ENCODE data around the gene ASXL1.
A peak's percentile ranks its signal among the peaks of the same experiment; 100 is the strongest.
"Not testable (repeated sequence)": the region's sequence is repeated elsewhere in the genome, so short reads cannot be mapped to it uniquely, and the experiment has no call there.

Gene ASXL1

GRCh38 chr20:32354592-32355416 lies 3.3 kb upstream of the ASXL1 start:
- peaks cover 9% of the 10 kb centered on the region for H3K9me3 ChIP-seq (ENCODE audit: control insufficient read depth, low read length)
- no peak overlapping the region for H3K4me3 ChIP-seq (ENCODE audit: extremely low read depth, insufficient read depth, low read length, poor library complexity, severe bottlenecking)
- H3K4me1 ChIP-seq (ENCODE audit: control insufficient read depth, insufficient read depth, low read length, poor library complexity, severe bottlenecking), result peaks cover 22% of the 10 kb centered on the region
- peak overlapping the region; percentile 45 for H3K27ac ChIP-seq (ENCODE audit: low read depth, low read length, severe bottlenecking)
- 92 to 100% methylated on average over 1 of the region's 2 CpGs for WGBS, 2 experiments (ENCODE audit: insufficient coverage in 2 of 2)
- no peaks in the 10 kb centered on the region for H3K36me3 ChIP-seq (ENCODE audit: control insufficient read depth, insufficient read depth, low read length)

GRCh38 chr20:32355417-32355841 lies 2.7 kb upstream of the ASXL1 start:
- H3K4me1 ChIP-seq (ENCODE audit: control insufficient read depth, insufficient read depth, low read length, poor library complexity, severe bottlenecking), result peaks cover 25% of the 10 kb centered on the region
- no peak overlapping the region for H3K4me3 ChIP-seq (ENCODE audit: extremely low read depth, insufficient read depth, low read length, poor library complexity, severe bottlenecking)
- peak overlapping the region; percentile 45 for H3K27ac ChIP-seq (ENCODE audit: low read depth, low read length, severe bottlenecking)
- peaks cover 4% of the 10 kb centered on the region for H3K36me3 ChIP-seq (ENCODE audit: control insufficient read depth, insufficient read depth, low read length)
- 85 to 89% methylated on average over 3 of the region's 6 CpGs for WGBS, 2 experiments (ENCODE audit: insufficient coverage in 2 of 2)
- H3K9me3 ChIP-seq (ENCODE audit: control insufficient read depth, low read length), result peaks cover 9% of the 10 kb centered on the region

- not testable (repeated sequence) for H3K27ac ChIP-seq (ENCODE audit: low read depth, low read length, severe bottlenecking); H3K4me3 ChIP-seq (ENCODE audit: extremely low read depth, insufficient read depth, low read length, poor library complexity, severe bottlenecking); H3K9me3 ChIP-seq (ENCODE audit: control insufficient read depth, low read length)
- Histone ChIP-seq H3K36me3 (ENCODE audit: control insufficient read depth, insufficient read depth, low read length) (peaks cover 11% of the 10 kb centered on the region), H3K4me1 (ENCODE audit: control insufficient read depth, insufficient read depth, low read length, poor library complexity, severe bottlenecking) (peaks cover 25% of the 10 kb centered on the region)
- WGBS, 2 experiments (ENCODE audit: insufficient coverage in 2 of 2), result 86 to 93% methylated on average over 3 to 4 of the region's 7 CpGs
Observed at GRCh38 chr20:32355907-32356621, 2.1 kb upstream of the ASXL1 start.

- 93 to 96% methylated on average over 8 to 10 of the region's 13 CpGs for WGBS, 2 experiments (ENCODE audit: insufficient coverage in 2 of 2)
- Histone ChIP-seq H3K4me3 (ENCODE audit: extremely low read depth, insufficient read depth, low read length, poor library complexity, severe bottlenecking) (peak overlapping the region; percentile 83), H3K36me3 (ENCODE audit: control insufficient read depth, insufficient read depth, low read length) (peaks cover 14% of the 10 kb centered on the region), H3K27ac (ENCODE audit: low read depth, low read length, severe bottlenecking) (peak overlapping the region; percentile 92), H3K9me3 (ENCODE audit: control insufficient read depth, low read length) (peaks cover 9% of the 10 kb centered on the region), H3K4me1 (ENCODE audit: control insufficient read depth, insufficient read depth, low read length, poor library complexity, severe bottlenecking) (peaks cover 25% of the 10 kb centered on the region)
Observed at GRCh38 chr20:32356622-32357374, 1.3 kb upstream of the ASXL1 start.

- peak overlapping the region; percentile 92 for H3K27ac ChIP-seq (ENCODE audit: low read depth, low read length, severe bottlenecking)
- H3K4me1 ChIP-seq (ENCODE audit: control insufficient read depth, insufficient read depth, low read length, poor library complexity, severe bottlenecking), result peaks cover 25% of the 10 kb centered on the region
- H3K4me3 ChIP-seq (ENCODE audit: extremely low read depth, insufficient read depth, low read length, poor library complexity, severe bottlenecking), result peak overlapping the region; percentile 83
- H3K9me3 ChIP-seq (ENCODE audit: control insufficient read depth, low read length), result peaks cover 9% of the 10 kb centered on the region
- H3K36me3 ChIP-seq (ENCODE audit: control insufficient read depth, insufficient read depth, low read length), result peaks cover 14% of the 10 kb centered on the region
- 3 to 10% methylated on average over 9 to 11 of the region's 11 CpGs for WGBS, 2 experiments (ENCODE audit: insufficient coverage in 2 of 2)
Observed at GRCh38 chr20:32357375-32357868, 709 bp upstream of the ASXL1 start.

- Histone ChIP-seq H3K36me3 (ENCODE audit: control insufficient read depth, insufficient read depth, low read length) (peaks cover 14% of the 10 kb centered on the region), H3K4me3 (ENCODE audit: extremely low read depth, insufficient read depth, low read length, poor library complexity, severe bottlenecking) (peak overlapping the region; percentile 83), H3K9me3 (ENCODE audit: control insufficient read depth, low read length) (peaks cover 9% of the 10 kb centered on the region), H3K4me1 (ENCODE audit: control insufficient read depth, insufficient read depth, low read length, poor library complexity, severe bottlenecking) (peaks cover 25% of the 10 kb centered on the region), H3K27ac (ENCODE audit: low read depth, low read length, severe bottlenecking) (peak overlapping the region; percentile 99)
- 0% methylated on average over 3 of the region's 35 CpGs; no CpG with 5 or more reads in 1 of the 2 experiments for whole genome bisulfite sequencing, 2 experiments (ENCODE audit: insufficient coverage in 2 of 2)
Observed at GRCh38 chr20:32358632-32358882, 426 bp downstream of the ASXL1 start.

- peak overlapping the region; percentile 83 for H3K4me3 ChIP-seq (ENCODE audit: extremely low read depth, insufficient read depth, low read length, poor library complexity, severe bottlenecking)
- H3K27ac ChIP-seq (ENCODE audit: low read depth, low read length, severe bottlenecking), result peak overlapping the region; percentile 99
- WGBS, 2 experiments (ENCODE audit: insufficient coverage in 2 of 2), result 1% methylated on average over 25 to 35 of the region's 46 CpGs
- peaks cover 9% of the 10 kb centered on the region for H3K9me3 ChIP-seq (ENCODE audit: control insufficient read depth, low read length)
- H3K4me1 ChIP-seq (ENCODE audit: control insufficient read depth, insufficient read depth, low read length, poor library complexity, severe bottlenecking), result peaks cover 25% of the 10 kb centered on the region
- peaks cover 14% of the 10 kb centered on the region for H3K36me3 ChIP-seq (ENCODE audit: control insufficient read depth, insufficient read depth, low read length)
Observed at GRCh38 chr20:32358883-32359632, 927 bp downstream of the ASXL1 start.

GRCh38 chr20:32359633-32360332 lies 1.7 kb downstream of the ASXL1 start:
- peak overlapping the region; percentile 83 for H3K4me3 ChIP-seq (ENCODE audit: extremely low read depth, insufficient read depth, low read length, poor library complexity, severe bottlenecking)
- peaks cover 14% of the 10 kb centered on the region for H3K36me3 ChIP-seq (ENCODE audit: control insufficient read depth, insufficient read depth, low read length)
- H3K9me3 ChIP-seq (ENCODE audit: control insufficient read depth, low read length), result peaks cover 9% of the 10 kb centered on the region
- H3K4me1 ChIP-seq (ENCODE audit: control insufficient read depth, insufficient read depth, low read length, poor library complexity, severe bottlenecking), result peaks cover 21% of the 10 kb centered on the region
- H3K27ac ChIP-seq (ENCODE audit: low read depth, low read length, severe bottlenecking), result peak overlapping the region; percentile 99
- 52 to 69% methylated on average over 9 to 10 of the region's 11 CpGs for WGBS, 2 experiments (ENCODE audit: insufficient coverage in 2 of 2)

GRCh38 chr20:32360333-32360634 lies 2.2 kb downstream of the ASXL1 start:
- no peak overlapping the region for H3K27ac ChIP-seq (ENCODE audit: low read depth, low read length, severe bottlenecking)
- H3K9me3 ChIP-seq (ENCODE audit: control insufficient read depth, low read length), result peaks cover 6% of the 10 kb centered on the region
- WGBS, 2 experiments (ENCODE audit: insufficient coverage in 2 of 2), result 90 to 98% methylated on average over 5 of the region's 5 CpGs
- H3K4me3 ChIP-seq (ENCODE audit: extremely low read depth, insufficient read depth, low read length, poor library complexity, severe bottlenecking), result peak overlapping the region; percentile 83
- H3K36me3 ChIP-seq (ENCODE audit: control insufficient read depth, insufficient read depth, low read length), result peaks cover 14% of the 10 kb centered on the region
- H3K4me1 ChIP-seq (ENCODE audit: control insufficient read depth, insufficient read depth, low read length, poor library complexity, severe bottlenecking), result peaks cover 20% of the 10 kb centered on the region
